Adipocyte (in vitro differentiated cells): ENCODE results near the gene EPB41L2.

Experiments used
- DNase-seq: peaks from one replicate; pipeline ENCODE4 v3.0.0-alpha.2; 2015; ENCODE audit warnings: low read depth
- H3K27me3 ChIP-seq: replicated peaks from 2 replicates; pipeline ENCODE4 v1.7.0; 2013; ENCODE audit warnings: mild to moderate bottlenecking, low read length, moderate library complexity; ENCODE audit not compliant: control insufficient read depth, insufficient read depth
- H3K36me3 ChIP-seq: 2 replicates; pipeline ENCODE4 v1.7.0; 2013; ENCODE audit warnings: low read length, mild to moderate bottlenecking, moderate library complexity; ENCODE audit not compliant: control insufficient read depth, insufficient read depth, severe bottlenecking
- H3K4me1 ChIP-seq: 2 replicates; pipeline ENCODE4 v1.7.0; 2013; ENCODE audit warnings: mild to moderate bottlenecking, low read length, moderate library complexity; ENCODE audit not compliant: control insufficient read depth, insufficient read depth
- H3K4me3 ChIP-seq: 2 replicates; pipeline ENCODE4 v1.7.0; 2013; ENCODE audit warnings: mild to moderate bottlenecking, low read length, moderate library complexity
- H3K9ac ChIP-seq: 2 replicates; pipeline ENCODE4 v1.7.0; 2013; ENCODE audit warnings: mild to moderate bottlenecking, low read length, moderate library complexity
- H3K9me3 ChIP-seq: 2 replicates; pipeline ENCODE4 v1.7.0; 2013; ENCODE audit warnings: mild to moderate bottlenecking, low read length, moderate library complexity; ENCODE audit not compliant: control insufficient read depth

EPB41L2 gene

GRCh38 chr6:130969791-130970491 is 93.1 kb downstream of the EPB41L2 start:
- peak; percentile 54 for DNase-seq
- peaks cover 52% of the 10 kb centered on the region for H3K4me1 ChIP-seq
- no peaks in the 10 kb centered on the region for H3K27me3 ChIP-seq
- H3K4me3 ChIP-seq = peak overlapping the region; percentile 84
- no peaks in the 10 kb centered on the region for H3K36me3 ChIP-seq
- H3K9ac ChIP-seq = peak overlapping the region; percentile 79
- H3K9me3 ChIP-seq = no peaks in the 10 kb centered on the region

GRCh38 chr6:130969166-130969565 is 93.9 kb downstream of the EPB41L2 start:
- no peaks in the 10 kb centered on the region for H3K9me3 ChIP-seq
- H3K4me3 ChIP-seq = peak overlapping the region; percentile 84
- peak overlapping the region; percentile 79 for H3K9ac ChIP-seq
- DNase-seq = no peak
- peaks cover 55% of the 10 kb centered on the region for H3K4me1 ChIP-seq
- no peaks in the 10 kb centered on the region for H3K36me3 ChIP-seq
- no peaks in the 10 kb centered on the region for H3K27me3 ChIP-seq

- DNase-seq = no peak
- H3K4me3 ChIP-seq = peak overlapping the region; percentile 84
- no peaks in the 10 kb centered on the region for H3K36me3 ChIP-seq
- H3K9me3 ChIP-seq = no peaks in the 10 kb centered on the region
- H3K27me3 ChIP-seq = no peaks in the 10 kb centered on the region
- H3K9ac ChIP-seq = no peak overlapping the region
- peaks cover 55% of the 10 kb centered on the region for H3K4me1 ChIP-seq
These were observed 94.6 kb downstream of the EPB41L2 start for GRCh38 chr6:130968476-130968875.

GRCh38 chr6:130967502-130968445 is 95.3 kb downstream of the EPB41L2 start:
- no peaks in the 10 kb centered on the region for H3K9me3 ChIP-seq
- DNase-seq = no peak
- H3K36me3 ChIP-seq = no peaks in the 10 kb centered on the region
- no peaks in the 10 kb centered on the region for H3K27me3 ChIP-seq
- peaks cover 55% of the 10 kb centered on the region for H3K4me1 ChIP-seq
- no peak overlapping the region for H3K9ac ChIP-seq
- H3K4me3 ChIP-seq = peak overlapping the region; percentile 84

- Histone ChIP-seq H3K9ac (no peak overlapping the region), H3K4me1 (peaks cover 55% of the 10 kb centered on the region)
- DNase-seq = no peak
These were observed 96.6 kb downstream of the EPB41L2 start for GRCh38 chr6:130966344-130966980.

GRCh38 chr6:130965656-130966055 is 97.4 kb downstream of the EPB41L2 start:
- peak overlapping the region; percentile 57 for H3K4me3 ChIP-seq
- no peaks in the 10 kb centered on the region for H3K27me3 ChIP-seq
- DNase-seq = peak; percentile 78
- H3K9me3 ChIP-seq = no peaks in the 10 kb centered on the region
- H3K9ac ChIP-seq = no peak overlapping the region
- H3K36me3 ChIP-seq = no peaks in the 10 kb centered on the region
- peaks cover 51% of the 10 kb centered on the region for H3K4me1 ChIP-seq

More at GRCh38 chr6:130966344-130966980, 96.6 kb downstream of the EPB41L2 start:
- no peaks in the 10 kb centered on the region for H3K27me3 ChIP-seq
- H3K4me3 ChIP-seq = no peak overlapping the region
- H3K36me3 ChIP-seq = no peaks in the 10 kb centered on the region
- no peaks in the 10 kb centered on the region for H3K9me3 ChIP-seq

GRCh38 chr6:130964808-130965604 is 98.0 kb downstream of the EPB41L2 start:
- no peak for DNase-seq

GRCh38 chr6:130964289-130964688 is 98.8 kb downstream of the EPB41L2 start:
- H3K4me3 ChIP-seq = no peak overlapping the region
- DNase-seq = no peak
- no peaks in the 10 kb centered on the region for H3K27me3 ChIP-seq
- H3K9ac ChIP-seq = no peak overlapping the region
- H3K9me3 ChIP-seq = no peaks in the 10 kb centered on the region
- no peaks in the 10 kb centered on the region for H3K36me3 ChIP-seq
- H3K4me1 ChIP-seq = peaks cover 46% of the 10 kb centered on the region

More at GRCh38 chr6:130964808-130965604, 98.0 kb downstream of the EPB41L2 start:
- H3K4me1 ChIP-seq = peaks cover 49% of the 10 kb centered on the region
- no peaks in the 10 kb centered on the region for H3K36me3 ChIP-seq
- no peaks in the 10 kb centered on the region for H3K27me3 ChIP-seq
- H3K4me3 ChIP-seq = peak overlapping the region; percentile 57
- no peak overlapping the region for H3K9ac ChIP-seq
- H3K9me3 ChIP-seq = no peaks in the 10 kb centered on the region

- Histone ChIP-seq H3K36me3 (no peaks in the 10 kb centered on the region), H3K4me3 (no peak overlapping the region), H3K4me1 (peaks cover 32% of the 10 kb centered on the region), H3K9me3 (no peaks in the 10 kb centered on the region), H3K27me3 (no peaks in the 10 kb centered on the region), H3K9ac (no peak overlapping the region)
- no peak for DNase-seq
These were observed 100.1 kb downstream of the EPB41L2 start for GRCh38 chr6:130962966-130963365.

- H3K27me3 ChIP-seq = no peaks in the 10 kb centered on the region
- no peak overlapping the region for H3K9ac ChIP-seq
- H3K9me3 ChIP-seq = no peaks in the 10 kb centered on the region
- H3K4me3 ChIP-seq = no peak overlapping the region
- H3K36me3 ChIP-seq = no peaks in the 10 kb centered on the region
- H3K4me1 ChIP-seq = peaks cover 14% of the 10 kb centered on the region
- DNase-seq = no peak
These were observed 101.9 kb downstream of the EPB41L2 start for GRCh38 chr6:130961148-130961547.
